ENCODE measurements around the gene YPEL1. TPM values are rescaled to one million over a fixed set of nuclear protein-coding genes. Genes with fewer than 3 reads are reported as not detected.

Gene YPEL1
- total and polyA plus RNA-seq, 2 donors (not counting 1 experiment from before 2014, with no cell fraction given), result 14.9 to 17.0 TPM

GRCh38 chr22:21738081-21738480, 2.5 kb upstream of the YPEL1 start:
- Mint-ChIP-seq H3K4me1 (peaks cover 27% of the 10 kb centered on the region), H3K4me3 (no peak overlapping the region), H3K27ac (no peak overlapping the region), H3K27me3 (no peaks in the 10 kb centered on the region), H3K9me3 (ENCODE audit: insufficient read depth) (no peaks in the 10 kb centered on the region)
- H3K4me1 ChIP-seq (ENCODE audit: control insufficient read depth in 2 of 2, insufficient read depth in 2 of 2, low read length in 2 of 2), result peaks cover 15 to 31% of the 10 kb centered on the region in 2 donors
- H3K9ac ChIP-seq (ENCODE audit: low read length), result no peak overlapping the region
- no peaks in the 10 kb centered on the region for H3K36me3 ChIP-seq (replicated peaks in 1 of 2; ENCODE audit: control extremely low read depth in 1 of 2, control insufficient read depth in 1 of 2, extremely low read depth in 1 of 2, insufficient read depth in 2 of 2, low read length in 1 of 2)
- no peak overlapping the region for H3K4me2 ChIP-seq (replicated peaks; ENCODE audit: low read depth, low read length, poor library complexity, severe bottlenecking)
- WGBS (ENCODE audit: insufficient coverage), result 100% methylated on average over 1 of the region's 8 CpGs
- ChIA-PET POLR2A (no interaction called here), CTCF (no interaction called here)
- H2AFZ ChIP-seq (ENCODE audit: insufficient read depth, low read depth, low read length, poor library complexity, severe bottlenecking), result no peak overlapping the region
- H3K79me2 ChIP-seq (ENCODE audit: control insufficient read depth, insufficient read depth, low read length), result peaks cover 16% of the 10 kb centered on the region
- H3K4me3 ChIP-seq (ENCODE audit: control extremely low read depth in 1 of 5, extremely low read depth in 1 of 5, insufficient read depth in 1 of 5, low read depth in 2 of 5, low read length in 4 of 5), result no peak overlapping the region
- no peak for TF ChIP-seq CTCF (IDR thresholded peaks at IDR 0.05)
- TF ChIP-seq EZH2 (IDR thresholded peaks at IDR 0.05; ENCODE audit: borderline replicate concordance, insufficient read depth, low read depth, low read length, poor library complexity, severe bottlenecking), result no peak
- ATAC-seq (ENCODE audit: low read depth) (no peak), DNase-seq (no peak)
- peaks cover 4% of the 10 kb centered on the region for H4K20me1 ChIP-seq (ENCODE audit: control insufficient read depth, insufficient read depth, low read length, poor library complexity, severe bottlenecking)
- H3K27ac ChIP-seq (ENCODE audit: low read length in 2 of 2), result no peak overlapping the region
- intact Hi-C loops (cut with micrococcal nuclease), result loop anchor here (5.0 kb wide), 1 partner anchor 881 kb away; the partner anchor contains the start of genes PI4KA and SNAP29
- H3K27me3 ChIP-seq (replicated peaks in 1 of 4; ENCODE audit: control extremely low read depth in 1 of 4, control insufficient read depth in 3 of 4, insufficient read depth in 4 of 4, low read length in 3 of 4), result no peaks in the 10 kb centered on the region
- no peaks in the 10 kb centered on the region for H3K9me3 ChIP-seq (ENCODE audit: control extremely low read depth in 1 of 3, control insufficient read depth in 2 of 3, insufficient read depth in 1 of 3, low read length in 2 of 3)

- H4K20me1 ChIP-seq (ENCODE audit: control insufficient read depth, insufficient read depth, low read length, poor library complexity, severe bottlenecking), result peaks cover 4% of the 10 kb centered on the region
- no peaks in the 10 kb centered on the region for H3K9me3 ChIP-seq (ENCODE audit: control extremely low read depth in 1 of 3, control insufficient read depth in 2 of 3, insufficient read depth in 1 of 3, low read length in 2 of 3)
- no peak overlapping the region for H2AFZ ChIP-seq (ENCODE audit: insufficient read depth, low read depth, low read length, poor library complexity, severe bottlenecking)
- intact Hi-C loops (cut with micrococcal nuclease), result loop anchor here (5.0 kb wide), 1 partner anchor 880 kb away; the partner anchor contains the start of genes PI4KA and SNAP29
- H3K4me3 ChIP-seq (ENCODE audit: control extremely low read depth in 1 of 5, extremely low read depth in 1 of 5, insufficient read depth in 1 of 5, low read depth in 2 of 5, low read length in 4 of 5), result no peak overlapping the region
- peaks cover 0 to 1% of the 10 kb centered on the region in 2 experiments for H3K36me3 ChIP-seq (replicated peaks in 1 of 2; ENCODE audit: control extremely low read depth in 1 of 2, control insufficient read depth in 1 of 2, extremely low read depth in 1 of 2, insufficient read depth in 2 of 2, low read length in 1 of 2)
- DNase-seq (no peak), ATAC-seq (ENCODE audit: low read depth) (no peak)
- TF ChIP-seq EZH2 (IDR thresholded peaks at IDR 0.05; ENCODE audit: borderline replicate concordance, insufficient read depth, low read depth, low read length, poor library complexity, severe bottlenecking) (no peak), CTCF (IDR thresholded peaks at IDR 0.05) (no peak)
- POLR2A ChIA-PET, result interaction anchor here (0.6 kb wide), 1 partner anchor 46 kb away, joined by 10 read pairs; no protein-coding TSS in a partner anchor
- H3K4me1 ChIP-seq (ENCODE audit: control insufficient read depth in 2 of 2, insufficient read depth in 2 of 2, low read length in 2 of 2), result peaks cover 15 to 33% of the 10 kb centered on the region in 2 donors
- Mint-ChIP-seq H3K27me3 (no peaks in the 10 kb centered on the region), H3K9me3 (ENCODE audit: insufficient read depth) (no peaks in the 10 kb centered on the region), H3K4me1 (peaks cover 29% of the 10 kb centered on the region), H3K27ac (no peak overlapping the region), H3K4me3 (peak overlapping the region; percentile 71)
- no peak overlapping the region for H3K27ac ChIP-seq (ENCODE audit: low read length in 2 of 2)
- no peak overlapping the region for H3K4me2 ChIP-seq (replicated peaks; ENCODE audit: low read depth, low read length, poor library complexity, severe bottlenecking)
- H3K27me3 ChIP-seq (replicated peaks in 1 of 4; ENCODE audit: control extremely low read depth in 1 of 4, control insufficient read depth in 3 of 4, insufficient read depth in 4 of 4, low read length in 3 of 4), result no peaks in the 10 kb centered on the region
- H3K9ac ChIP-seq (ENCODE audit: low read length), result no peak overlapping the region
- CTCF ChIA-PET, result no interaction called here
- WGBS (ENCODE audit: insufficient coverage), result no CpG with 5 or more reads among the region's 9 CpGs
- peaks cover 27% of the 10 kb centered on the region for H3K79me2 ChIP-seq (ENCODE audit: control insufficient read depth, insufficient read depth, low read length)
Measured at GRCh38 chr22:21736948-21737347, 1.4 kb upstream of the YPEL1 start.

Data from B cell (primary cell).